ENCODE data around the gene OR12D3. TPM values are rescaled to one million over a fixed set of nuclear protein-coding genes. Genes with fewer than 3 reads are reported as not detected.

Gene OR12D3
- total RNA-seq, 3 donors from 2014 or later (not counting 1 experiment from before 2014, with no cell fraction given) = not detected

GRCh38 chr6:29414588-29414987 is 39.5 kb upstream of the OR12D3 start, which contains the start of gene OR12D1:
Gene OR12D1 (plus strand): TSS chr6:29414928.
- DNase-seq (no peak), ATAC-seq (no peak)
- Histone ChIP-seq H3K27me3 (ENCODE audit: control insufficient read depth, insufficient read depth, low read length) (no peaks in the 10 kb centered on the region), H3K9me3 (ENCODE audit: control insufficient read depth, insufficient read depth, low read length) (peaks cover 4% of the 10 kb centered on the region), H3K4me1 (ENCODE audit: control insufficient read depth, insufficient read depth, low read length) (no peaks in the 10 kb centered on the region), H3K27ac (ENCODE audit: low read length) (no peak within 1 kb of the TSS), H3K36me3 (ENCODE audit: control insufficient read depth, insufficient read depth, low read length) (no peaks in the 10 kb centered on the region), H3K4me3 (ENCODE audit: low read length) (no peak within 1 kb of the TSS)
- peaks cover 8% of the 10 kb centered on the region for H3K36me3 Mint-ChIP-seq
- H3K27me3 Mint-ChIP-seq (ENCODE audit: low read depth in 2 of 2) = peaks cover 26 to 46% of the 10 kb centered on the region in 2 donors
- intact Hi-C loops (cut with micrococcal nuclease) = no loop called here
- no peak within 1 kb of the TSS for H3K27ac Mint-ChIP-seq
- no peaks in the 10 kb centered on the region for H3K4me1 Mint-ChIP-seq
- H3K9me3 Mint-ChIP-seq = peaks cover 2 to 5% of the 10 kb centered on the region in 2 donors
- no peak within 1 kb of the TSS for H3K4me3 Mint-ChIP-seq
- TF ChIP-seq, protein P1, sequence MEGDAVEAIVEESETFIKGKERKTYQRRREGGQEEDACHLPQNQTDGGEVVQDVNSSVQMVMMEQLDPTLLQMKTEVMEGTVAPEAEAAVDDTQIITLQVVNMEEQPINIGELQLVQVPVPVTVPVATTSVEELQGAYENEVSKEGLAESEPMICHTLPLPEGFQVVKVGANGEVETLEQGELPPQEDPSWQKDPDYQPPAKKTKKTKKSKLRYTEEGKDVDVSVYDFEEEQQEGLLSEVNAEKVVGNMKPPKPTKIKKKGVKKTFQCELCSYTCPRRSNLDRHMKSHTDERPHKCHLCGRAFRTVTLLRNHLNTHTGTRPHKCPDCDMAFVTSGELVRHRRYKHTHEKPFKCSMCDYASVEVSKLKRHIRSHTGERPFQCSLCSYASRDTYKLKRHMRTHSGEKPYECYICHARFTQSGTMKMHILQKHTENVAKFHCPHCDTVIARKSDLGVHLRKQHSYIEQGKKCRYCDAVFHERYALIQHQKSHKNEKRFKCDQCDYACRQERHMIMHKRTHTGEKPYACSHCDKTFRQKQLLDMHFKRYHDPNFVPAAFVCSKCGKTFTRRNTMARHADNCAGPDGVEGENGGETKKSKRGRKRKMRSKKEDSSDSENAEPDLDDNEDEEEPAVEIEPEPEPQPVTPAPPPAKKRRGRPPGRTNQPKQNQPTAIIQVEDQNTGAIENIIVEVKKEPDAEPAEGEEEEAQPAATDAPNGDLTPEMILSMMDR (IDR thresholded peaks at IDR 0.05) = no peak

- Mint-ChIP-seq H3K4me3 (no peak overlapping the region), H3K4me1 (no peaks in the 10 kb centered on the region), H3K27me3 (ENCODE audit: low read depth in 2 of 2) (peaks cover 4 to 33% of the 10 kb centered on the region in 2 donors), H3K9me3 (peaks cover 0 to 2% of the 10 kb centered on the region in 2 donors), H3K27ac (no peak overlapping the region), H3K36me3 (peaks cover 5% of the 10 kb centered on the region)
- no peak overlapping the region for H3K4me3 ChIP-seq (ENCODE audit: low read length)
- no peak for DNase-seq
- TF ChIP-seq, protein P1 (IDR thresholded peaks at IDR 0.05) = no peak
- no peaks in the 10 kb centered on the region for H3K36me3 ChIP-seq (ENCODE audit: control insufficient read depth, insufficient read depth, low read length)
- H3K4me1 ChIP-seq (ENCODE audit: control insufficient read depth, insufficient read depth, low read length) = no peaks in the 10 kb centered on the region
- ATAC-seq = no peak
- 55% methylated on average over 1 of the region's 1 CpG for WGBS (ENCODE audit: insufficient coverage)
- H3K27ac ChIP-seq (ENCODE audit: low read length) = no peak overlapping the region
- peaks cover 6% of the 10 kb centered on the region for H3K27me3 ChIP-seq (ENCODE audit: control insufficient read depth, insufficient read depth, low read length)
- no peaks in the 10 kb centered on the region for H3K9me3 ChIP-seq (ENCODE audit: control insufficient read depth, insufficient read depth, low read length)
- intact Hi-C loops (cut with micrococcal nuclease) = no loop called here
Measured at GRCh38 chr6:29403801-29404200, 28.7 kb upstream of the OR12D3 start.

- Mint-ChIP-seq H3K27ac (no peak overlapping the region), H3K4me3 (no peak overlapping the region), H3K4me1 (no peaks in the 10 kb centered on the region), H3K36me3 (peaks cover 5% of the 10 kb centered on the region), H3K27me3 (ENCODE audit: low read depth in 2 of 2) (peaks cover 9 to 56% of the 10 kb centered on the region in 2 donors), H3K9me3 (peaks cover 0 to 2% of the 10 kb centered on the region in 2 donors)
- TF ChIP-seq, protein P1 (IDR thresholded peaks at IDR 0.05) = no peak
- Histone ChIP-seq H3K4me1 (ENCODE audit: control insufficient read depth, insufficient read depth, low read length) (no peaks in the 10 kb centered on the region), H3K9me3 (ENCODE audit: control insufficient read depth, insufficient read depth, low read length) (no peaks in the 10 kb centered on the region), H3K36me3 (ENCODE audit: control insufficient read depth, insufficient read depth, low read length) (no peaks in the 10 kb centered on the region), H3K27ac (ENCODE audit: low read length) (no peak overlapping the region), H3K27me3 (ENCODE audit: control insufficient read depth, insufficient read depth, low read length) (peaks cover 7% of the 10 kb centered on the region), H3K4me3 (ENCODE audit: low read length) (no peak overlapping the region)
- DNase-seq (no peak), ATAC-seq (no peak)
- intact Hi-C loops (cut with micrococcal nuclease) = no loop called here
- no CpG with 5 or more reads among the region's 2 CpGs for WGBS (ENCODE audit: insufficient coverage)
Measured at GRCh38 chr6:29399525-29399924, 24.4 kb upstream of the OR12D3 start.

GRCh38 chr6:29395331-29395730 is 20.2 kb upstream of the OR12D3 start, which contains the start of gene OR12D2:
Gene OR12D2 (plus strand): TSS chr6:29395631. CDS start chr6:29396700, 1,069 bp downstream.
- no peak within 1 kb of the TSS for H3K4me3 ChIP-seq (ENCODE audit: low read length)
- Mint-ChIP-seq H3K27ac (no peak within 1 kb of the TSS), H3K36me3 (peaks cover 2% of the 10 kb centered on the region), H3K4me1 (no peaks in the 10 kb centered on the region), H3K4me3 (no peak within 1 kb of the TSS), H3K27me3 (ENCODE audit: low read depth in 2 of 2) (peaks cover 9 to 47% of the 10 kb centered on the region in 2 donors), H3K9me3 (peaks cover 0 to 1% of the 10 kb centered on the region in 2 donors)
- H3K27me3 ChIP-seq (ENCODE audit: control insufficient read depth, insufficient read depth, low read length) = peaks cover 2% of the 10 kb centered on the region
- no peaks in the 10 kb centered on the region for H3K9me3 ChIP-seq (ENCODE audit: control insufficient read depth, insufficient read depth, low read length)
- no peaks in the 10 kb centered on the region for H3K4me1 ChIP-seq (ENCODE audit: control insufficient read depth, insufficient read depth, low read length)
- no peaks in the 10 kb centered on the region for H3K36me3 ChIP-seq (ENCODE audit: control insufficient read depth, insufficient read depth, low read length)
- intact Hi-C loops (cut with micrococcal nuclease) = no loop called here
- no peak for DNase-seq
- no peak within 1 kb of the TSS for H3K27ac ChIP-seq (ENCODE audit: low read length)
- TF ChIP-seq, protein P1 (IDR thresholded peaks at IDR 0.05) = no peak
- ATAC-seq = no peak
